Heart left ventricle (tissue), 16 donors: ENCODE data around the gene CANT1. TPM values are rescaled to one million over a fixed set of nuclear protein-coding genes. Genes with fewer than 3 reads are reported as not detected.
A peak's percentile ranks its signal among the peaks of the same experiment; 100 is the strongest.

Experiments used
- ATAC-seq, 4 donors: fragments of 200-7000 bp; cut with Tn5 transposase; one replicate each; pipeline ENCODE4 v1.9.1; 2020 to 2022; ENCODE audit warnings: moderate library complexity in 4 of 4, mild to moderate bottlenecking in 3 of 4, moderate number of reproducible peaks in 1 of 4
- DNase-seq, 5 donors: peaks; one replicate each; pipeline ENCODE4 v3.0.0-alpha.2; 2020
- H3K27ac ChIP-seq, 12 donors: fragments of 200-600 bp; sonication (generic) in 4 of 12; one replicate each; pipeline versions ENCODE4 v1.5.0 to v1.8.0; 2016 to 2022; ENCODE audit warnings: mild to moderate bottlenecking in 2 of 12
- H3K27me3 ChIP-seq, 9 donors: fragments of 200-600 bp; sonication (generic) in 2 of 9; one replicate each; pipeline versions ENCODE4 v1.5.1 to v1.8.0; 2016 to 2022; ENCODE audit warnings: mild to moderate bottlenecking in 3 of 9
- H3K36me3 ChIP-seq, 9 donors: fragments of 200-600 bp; sonication (generic) in 2 of 9; one replicate each; pipeline versions ENCODE4 v1.5.0 to v1.8.0; 2018 to 2022; ENCODE audit warnings: mild to moderate bottlenecking in 2 of 9
- H3K4me1 ChIP-seq, 12 donors: fragments of 200-600 bp; sonication (generic) in 4 of 12; one replicate each; pipeline versions ENCODE4 v1.5.0 to v1.8.0; 2016 to 2022; ENCODE audit warnings: mild to moderate bottlenecking in 3 of 12
- H3K4me3 ChIP-seq, 12 donors: fragments of 200-600 bp; sonication (generic) in 4 of 12; one replicate each; pipeline versions ENCODE4 v1.5.0 to v1.8.0; 2017 to 2022; ENCODE audit warnings: mild to moderate bottlenecking in 9 of 12, moderate library complexity in 4 of 12
- H3K9me3 ChIP-seq, 12 donors: fragments of 200-600 bp; sonication (generic) in 4 of 12; one replicate each; pipeline versions ENCODE4 v1.5.0 to v1.8.0; 2016 to 2022; ENCODE audit warnings: mild to moderate bottlenecking in 1 of 12
- CTCF ChIP-seq, 12 donors: fragments of 200-600 bp; sonication (generic) in 4 of 12; IDR thresholded peaks; one replicate each; pipeline versions ENCODE4 v1.5.0 to v1.8.0; 2018 to 2022; ENCODE audit warnings: antibody characterized with exemption in 12 of 12, mild to moderate bottlenecking in 5 of 12
- POLR2A ChIP-seq, 2 donors: fragments of 450-650 bp; IDR thresholded peaks; one replicate each; pipeline ENCODE4 v1.6.1; 2017; ENCODE audit warnings: antibody characterized with exemption in 2 of 2, mild to moderate bottlenecking in 2 of 2, moderate library complexity in 2 of 2
- WGBS, 4 donors: extraction: QIAGEN DNeasy Blood & Tissue Kit in 2 of 4; methylation state at CpG; one replicate each; pipeline versions ENCODE4 v1.1.5 to v1.1.7; 2013 to 2018; 5-methylcytosine and 5-hydroxymethylcytosine counted together
- intact Hi-C, 10 donors: fragments of 100-400 bp; cut with DNase I; formaldehyde crosslinking; loops; one replicate each; pipeline versions ENCODE4 v1.11.1 to v1.14.2; 2022
- polyA plus RNA-seq, 2 donors: library from polyadenylated mRNA; stranded (reverse); fragments of 200-250 nt; gene quantifications; one replicate each; pipeline ENCODE4 v1.2.3, GENCODE V29; 2013
- total RNA-seq, 9 donors: library from RNA; depleted of rRNA in 2 of 9; stranded (reverse); fragments of >200 nt in 2 of 9; fragmentation: NEBNext Ultra II Directional in 3 of 9; extraction: Animal tissue kit (Norgen Biotek cat#: 25700) in 3 of 9; gene quantifications; one replicate each; pipeline versions ENCODE4 v1.1.0 to v1.2.4, GENCODE V29; 2016 to 2023
- donor health status: ischemic (EF 13 %, LVEDD 7.1; RV severe dilation, severe dysfunction).
- donor health status: healthy with polysubstance abuse.
- donor health status: DM: no; HTN: yes; CAD: no.
- donor health status: DM: no; HTN: no; CAD: no.
- donor health status: ischemic (EF 25% LVEDD 6.9; RV normal size, moderate dysfunction).
- donor health status: ischemic (EF 25% LVEDD 5.7; RV mildly dilated, moderate dysfunction).
- donor health status: healthy.
- donor health status: DM: yes; HTN: yes; CAD: no.
- donor health status: ischemic (EF 35%, LVEDD 5.7; RV mildly dilated, moderate dysfunction).
- donor health status: nonischemic (EF 11% LVEDD 7.7; RV severe dilation, severe dysfunction).
- donor health status: DM: yes; HTN: yes; CAD: no.
- donor health status: PGD.
- donor health status: ischemic (EF 29% LVEDD 5.4; RV normal size, mild dysfunction).
- donor health status: nonischemic (EF 23%, LVEDD 6.1; RV moderate dilation, normal function).

Gene CANT1
- total and polyA plus RNA-seq, 11 donors = 5.1 to 46.2 (median 24.1) TPM

GRCh38 chr17:79054200-79054960 lies 44.8 kb upstream of the CANT1 start:
- peaks cover 0 to 14% (median under 1%) of the 10 kb centered on the region in 12 donors for H3K4me1 ChIP-seq
- DNase-seq = no peak
- peaks cover 0 to 15% (median 4%) of the 10 kb centered on the region in 12 donors for H3K9me3 ChIP-seq
- no peak for ATAC-seq
- no peak overlapping the region for H3K4me3 ChIP-seq
- TF ChIP-seq CTCF (IDR thresholded peaks at IDR 0.05) = no peak
- no peak for TF ChIP-seq POLR2A (IDR thresholded peaks at IDR 0.05)
- WGBS, 4 donors = 79 to 84% (median 82%) methylated on average over 2 of the region's 2 CpGs
- H3K27ac ChIP-seq = peak overlapping the region in 10 of 12 donors; percentile 20 to 85 (median 32)
- intact Hi-C loops = no loop called here
- no peaks in the 10 kb centered on the region for H3K36me3 ChIP-seq
- no peaks in the 10 kb centered on the region for H3K27me3 ChIP-seq

GRCh38 chr17:79053251-79053925 lies 43.8 kb upstream of the CANT1 start:
- Histone ChIP-seq H3K4me3 (no peak overlapping the region), H3K27ac (peak overlapping the region in 4 of 12 donors; percentile 12 to 79 (median 40)), H3K4me1 (peaks cover 0 to 16% (median 8%) of the 10 kb centered on the region in 12 donors), H3K9me3 (peaks cover 0 to 15% (median 4%) of the 10 kb centered on the region in 12 donors), H3K36me3 (peaks cover 0 to 7% (median 0%) of the 10 kb centered on the region in 9 donors), H3K27me3 (no peaks in the 10 kb centered on the region)
- TF ChIP-seq POLR2A (IDR thresholded peaks at IDR 0.05) (no peak), CTCF (IDR thresholded peaks at IDR 0.05) (no peak)
- WGBS, 4 donors = 52 to 67% (median 57%) methylated on average over 2 of the region's 2 CpGs
- DNase-seq (no peak), ATAC-seq (peak in 3 of 4 donors; percentile 50 to 67 (median 56))
- intact Hi-C loops = no loop called here

GRCh38 chr17:79052131-79052530 lies 42.6 kb upstream of the CANT1 start:
- intact Hi-C loops = no loop called here
- ATAC-seq = no peak

More at GRCh38 chr17:79052131-79052530, 42.6 kb upstream of the CANT1 start:
- H3K27ac ChIP-seq = no peak overlapping the region
- 39 to 96% (median 91%) methylated on average over 1 of the region's 1 CpG for WGBS, 4 donors
- H3K27me3 ChIP-seq = no peaks in the 10 kb centered on the region
- no peak for DNase-seq
- peaks cover 0 to 28% (median 13%) of the 10 kb centered on the region in 12 donors for H3K4me1 ChIP-seq
- H3K36me3 ChIP-seq = peaks cover 0 to 16% (median 2%) of the 10 kb centered on the region in 9 donors
- peaks cover 0 to 15% (median 4%) of the 10 kb centered on the region in 12 donors for H3K9me3 ChIP-seq
- no peak overlapping the region for H3K4me3 ChIP-seq
- TF ChIP-seq CTCF (IDR thresholded peaks at IDR 0.05) (no peak), POLR2A (IDR thresholded peaks at IDR 0.05) (no peak)
